SU-DHL-6 (cell line): ENCODE results near the gene CTU2.

ENCODE experiments used
- CTCF ChIP-seq: fragments of 200-600 bp; sonication (generic); IDR thresholded peaks from one replicate; pipeline ENCODE4 v1.5.1; 2017; ENCODE audit warnings: antibody characterized with exemption, mild to moderate bottlenecking, low read length, moderate library complexity; ENCODE audit not compliant: insufficient read depth, poor library complexity, severe bottlenecking
- EZH2phosphoT487 ChIP-seq: fragments of 200-600 bp; sonication (generic), shearing (Covaris generic); conservative IDR thresholded peaks from 2 replicates; pipeline ENCODE4 v1.6.1; 2018; ENCODE audit warnings: mild to moderate bottlenecking, antibody characterized with exemption, low read length, moderate library complexity, mixed read lengths

GRCh38 chr16:88718178-88718577 is 11.9 kb downstream of the CTU2 start:
- TF ChIP-seq CTCF (no peak), EZH2phosphoT487 (no peak)
